Activated CD4-positive, alpha-beta T cell treated with anti-CD3 and anti-CD28 coated beads, Interleukin-2, Interleukin-4, amounts not matched to agents 100 ng/mL and 50 ng/mL, durations not matched to agents 16 hours and 8 hours (primary cell): ENCODE data around the gene MED12.

Source experiments
- DNase-seq: peaks from one replicate; pipeline ENCODE4 v3.0.0-alpha.2; 2020; ENCODE audit warnings: low spot score

MED12 gene

DNA sequence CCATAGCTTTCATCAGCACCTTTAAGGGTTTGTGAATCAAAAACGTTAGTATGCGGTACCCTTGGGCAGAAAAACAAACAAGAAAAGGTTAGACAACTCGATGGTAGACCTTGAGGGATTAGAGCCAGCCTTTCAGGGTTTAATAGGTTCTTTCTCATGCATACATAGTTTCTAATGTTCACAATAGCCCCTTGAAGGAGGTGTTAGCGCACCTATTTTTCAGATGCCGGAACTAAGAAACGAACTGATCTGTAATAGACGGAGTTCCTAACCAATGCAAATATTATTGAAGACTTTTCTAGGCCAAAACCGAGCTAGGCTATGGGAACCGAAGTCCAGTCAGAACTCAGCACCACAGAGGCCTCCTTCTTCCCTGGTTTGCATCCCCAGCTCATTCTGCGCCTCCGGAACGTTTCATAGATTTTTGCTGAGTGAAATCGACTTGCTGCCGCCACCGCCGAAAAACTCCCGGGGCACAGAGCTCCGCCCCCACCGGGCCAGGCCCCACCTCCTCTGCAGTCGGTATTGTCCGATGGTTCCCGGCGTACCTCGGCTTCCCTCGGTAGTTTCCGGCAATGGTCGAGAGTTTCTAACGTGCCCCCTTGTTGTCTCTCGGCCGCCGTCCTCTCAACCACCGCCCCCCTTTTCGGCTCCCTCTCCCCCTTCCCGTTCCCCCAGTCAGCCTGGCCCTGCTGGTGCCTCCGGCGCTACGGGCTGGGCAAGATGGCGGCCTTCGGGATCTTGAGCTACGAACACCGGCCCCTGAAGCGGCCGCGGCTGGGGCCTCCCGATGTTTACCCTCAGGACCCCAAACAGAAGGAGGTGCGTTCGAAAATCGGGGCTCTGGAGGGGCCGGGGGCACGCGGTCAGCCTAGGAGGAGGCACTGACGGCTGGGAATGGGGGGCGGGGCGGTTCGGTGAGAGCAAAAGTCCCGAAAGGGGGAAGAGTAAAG is at the start of gene MED12:
Gene MED12, plus strand, starts transcription at position 565 of the 953 bp plus-strand sequence. Its CDS starts 159 bp downstream, at position 724.
- peak; percentile 82 for DNase-seq

- DNase-seq: no peak
Observed at GRCh38 chrX:71070531-71070930, 47.9 kb upstream of the MED12 start.

DNA sequence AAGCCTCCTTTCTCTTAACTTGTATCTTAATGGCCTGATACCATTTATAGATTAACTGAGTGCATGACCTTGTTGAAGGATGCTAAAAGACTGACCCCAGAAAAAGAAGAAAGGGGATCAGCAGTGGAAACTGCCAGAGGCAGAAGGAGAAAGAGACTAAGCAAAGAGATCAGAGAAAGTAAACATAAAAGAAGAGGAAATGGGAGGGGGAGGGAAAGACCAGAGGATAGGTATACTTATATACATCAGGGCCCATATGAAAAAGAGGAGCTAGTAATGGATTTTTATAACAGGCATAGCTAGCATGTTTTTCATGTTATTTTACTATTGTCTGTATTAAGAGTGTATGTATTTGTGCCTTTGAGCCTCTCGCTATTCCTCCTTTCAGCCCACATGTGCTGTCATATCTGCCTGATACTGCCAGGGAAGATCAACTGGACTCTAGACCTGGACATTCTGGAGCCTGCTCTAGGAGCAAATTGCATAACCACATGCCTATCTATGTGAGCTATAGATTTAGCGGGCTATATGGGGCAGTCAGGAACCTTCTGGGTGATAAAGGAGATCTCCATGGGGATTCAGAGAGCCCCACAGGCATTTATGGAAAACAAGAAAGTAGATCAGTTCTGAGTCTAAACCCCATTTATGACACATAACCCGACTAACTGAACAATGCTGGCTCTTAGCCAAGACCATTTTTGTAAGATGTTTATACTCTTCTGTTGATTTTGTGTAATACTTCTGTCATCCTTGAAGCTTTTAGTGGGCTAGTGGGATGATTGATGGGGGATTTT is 36.9 kb upstream of the MED12 start:
- DNase-seq: no peak

DNA sequence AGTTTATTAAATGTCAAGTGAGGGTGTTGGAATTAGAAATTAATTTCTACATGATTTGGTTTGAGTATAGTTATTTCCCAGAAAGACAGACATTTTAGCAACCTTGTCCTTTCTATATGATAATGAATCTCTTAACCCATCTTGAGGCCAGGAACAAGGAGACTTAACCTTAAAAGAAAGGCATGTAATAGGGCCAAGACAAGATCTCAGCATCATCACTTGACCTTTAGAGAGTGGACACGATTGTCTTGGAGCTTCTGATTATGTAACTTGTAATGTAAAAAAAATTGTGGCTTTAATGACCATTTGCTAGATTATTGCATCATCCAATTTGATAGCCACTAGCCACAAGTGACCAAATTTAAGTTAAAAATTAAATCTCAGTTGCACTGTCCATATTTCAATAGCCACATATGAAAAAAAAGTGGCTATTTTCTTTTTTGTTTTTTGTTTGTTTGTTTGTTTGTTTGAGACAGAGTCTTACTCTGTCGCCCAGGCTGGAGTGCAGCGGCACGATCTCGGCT is 36.2 kb upstream of the MED12 start:
- no peak for DNase-seq

GRCh38 chrX:71082822-71083221 is 35.6 kb upstream of the MED12 start:
- no peak for DNase-seq

DNA sequence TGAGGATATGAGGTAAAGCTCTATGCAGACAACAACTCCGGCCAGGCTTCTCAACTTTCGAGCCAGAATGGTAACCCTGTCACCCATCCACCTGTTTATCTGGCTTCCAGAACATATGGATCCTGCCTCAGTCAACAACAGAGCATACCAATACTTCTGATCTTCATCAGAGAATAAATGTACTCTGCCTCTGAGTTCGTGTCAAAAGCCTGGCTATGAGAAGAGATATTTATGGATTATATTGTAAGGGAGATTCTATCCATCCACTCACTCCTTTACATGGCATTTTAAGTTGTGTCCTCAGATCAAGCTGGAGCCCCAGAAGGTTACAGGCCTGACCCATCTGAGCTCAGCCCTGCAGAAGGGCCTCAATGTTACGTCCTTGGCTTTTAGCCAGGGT is 32.5 kb upstream of the MED12 start:
- DNase-seq: no peak

DNA sequence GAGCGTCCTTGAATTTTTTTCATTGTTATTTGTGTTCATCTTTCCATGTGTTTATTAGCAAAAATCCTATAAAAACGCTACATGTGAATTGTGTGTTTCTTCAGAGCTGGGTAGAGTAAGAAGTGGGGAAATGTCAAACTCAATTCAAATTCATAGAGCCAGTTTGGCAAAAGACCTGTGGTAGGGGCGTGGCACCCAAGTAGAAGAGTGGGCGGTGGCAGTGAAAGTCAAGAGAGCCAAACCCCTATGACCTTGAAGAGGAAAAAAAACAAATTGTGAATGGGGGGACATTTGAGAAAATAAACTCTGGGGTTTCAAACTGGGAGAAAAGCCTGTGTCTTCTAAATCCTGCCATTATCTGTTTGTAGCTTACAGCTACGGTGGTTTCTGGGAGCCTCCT is 27.1 kb upstream of the MED12 start:
- no peak for DNase-seq

DNA sequence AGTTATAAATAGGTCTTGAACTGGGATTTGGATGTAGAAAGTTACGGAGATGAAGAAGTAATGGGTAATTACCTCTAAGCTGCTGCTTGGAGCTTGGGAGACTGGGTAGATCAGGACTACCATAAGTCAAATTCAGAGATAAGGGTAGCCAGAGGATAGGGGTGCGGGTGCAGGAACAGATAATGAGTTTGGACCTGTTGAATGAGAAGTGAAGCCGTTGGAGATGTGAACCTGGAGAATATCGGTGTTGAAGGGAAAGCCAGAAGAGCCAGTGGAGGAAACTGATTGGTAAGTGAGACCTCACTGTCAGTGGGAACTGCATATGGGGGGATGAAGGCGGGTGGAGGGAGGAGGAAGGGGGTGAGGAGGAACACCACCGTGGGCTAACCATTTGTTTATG is 23.4 kb upstream of the MED12 start:
- no peak for DNase-seq

DNA sequence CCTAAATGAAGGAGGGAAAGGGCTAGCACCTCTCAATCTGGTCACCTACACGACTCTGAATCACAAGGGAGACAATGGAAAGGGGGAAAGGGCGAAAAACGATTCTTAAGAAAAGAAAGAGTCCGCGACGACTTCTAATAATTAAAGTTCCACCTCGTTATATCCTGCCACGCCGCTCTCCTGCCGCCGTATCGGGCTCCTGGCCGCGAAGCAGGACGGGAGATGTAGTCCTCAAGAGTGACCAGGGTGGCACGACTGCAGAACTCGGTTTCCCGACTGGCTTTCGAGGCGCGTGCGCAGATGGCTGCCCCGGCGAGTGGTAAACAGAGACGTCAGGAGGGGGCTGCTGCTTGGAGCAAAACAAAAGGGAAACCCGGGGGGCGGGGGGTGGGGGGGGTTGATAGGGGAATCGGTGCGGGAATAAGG is 22.8 kb upstream of the MED12 start, which contains the start of gene FOXO4:
Gene FOXO4, plus strand, starts transcription at position 297 of the 426 bp plus-strand sequence. CDS start 678 bp downstream, outside the sequence.
- peak; percentile 90 for DNase-seq

DNA sequence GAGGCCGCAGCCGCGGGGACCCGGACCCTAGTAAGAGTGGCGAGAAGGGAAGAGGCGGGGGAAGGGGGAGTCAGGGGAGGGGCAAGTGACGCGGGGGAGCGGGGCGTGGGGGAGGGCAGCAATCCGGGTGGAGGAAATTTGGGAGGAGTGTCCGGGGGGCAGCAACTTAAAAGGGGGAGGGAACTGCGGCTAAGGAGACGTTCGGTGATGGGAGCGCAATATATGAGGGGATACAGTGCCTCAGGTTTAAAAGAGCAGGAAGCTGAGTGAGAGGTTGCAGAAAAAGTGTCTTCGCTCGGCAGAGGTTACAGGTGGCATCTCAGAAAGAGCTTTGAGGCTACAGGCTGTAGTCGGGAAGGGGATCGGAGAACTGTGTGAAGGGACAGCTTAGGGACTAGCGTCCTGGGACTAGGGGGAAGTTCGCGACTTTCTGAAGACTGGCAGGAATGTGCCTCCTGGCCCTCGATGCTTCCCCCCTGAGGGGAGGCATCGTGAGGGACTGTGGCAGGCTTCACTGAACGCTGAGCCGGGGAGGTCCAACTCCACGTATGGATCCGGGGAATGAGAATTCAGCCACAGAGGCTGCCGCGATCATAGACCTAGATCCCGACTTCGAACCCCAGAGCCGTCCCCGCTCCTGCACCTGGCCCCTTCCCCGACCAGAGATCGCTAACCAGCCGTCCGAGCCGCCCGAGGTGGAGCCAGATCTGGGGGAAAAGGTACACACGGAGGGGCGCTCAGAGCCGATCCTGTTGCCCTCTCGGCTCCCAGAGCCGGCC is 22.2 kb upstream of the MED12 start:
- DNase-seq: no peak

DNA sequence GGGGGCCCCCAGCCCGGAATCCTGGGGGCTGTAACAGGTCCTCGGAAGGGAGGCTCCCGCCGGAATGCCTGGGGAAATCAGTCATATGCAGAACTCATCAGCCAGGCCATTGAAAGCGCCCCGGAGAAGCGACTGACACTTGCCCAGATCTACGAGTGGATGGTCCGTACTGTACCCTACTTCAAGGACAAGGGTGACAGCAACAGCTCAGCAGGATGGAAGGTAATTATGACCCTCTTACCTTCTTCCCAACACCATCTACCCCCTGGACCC is 21.7 kb upstream of the MED12 start:
- DNase-seq: no peak

GRCh38 chrX:71098302-71098701 is 20.1 kb upstream of the MED12 start:
- DNase-seq: peak; percentile 62

- DNase-seq: no peak
Observed at GRCh38 chrX:71098951-71099506, 19.4 kb upstream of the MED12 start.

DNA sequence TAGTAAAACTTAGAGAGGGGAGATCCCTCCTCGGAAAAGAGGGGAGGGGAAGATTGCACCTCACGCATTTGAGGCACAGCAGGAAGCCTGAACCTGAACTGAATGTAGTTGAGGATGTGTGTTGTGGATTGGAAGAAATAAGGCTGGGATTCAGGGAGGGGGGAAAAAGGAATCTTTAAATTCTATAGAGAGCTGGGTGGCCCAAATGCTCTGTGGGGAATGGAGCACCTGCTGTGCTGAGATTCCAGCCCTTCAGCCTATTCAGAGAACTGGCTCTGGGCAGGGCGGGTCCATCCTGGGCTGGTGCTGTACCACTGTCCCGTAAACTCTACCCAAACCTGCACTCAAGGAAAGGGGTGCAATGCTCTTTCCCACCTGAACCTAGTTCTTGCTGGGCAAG is 18.7 kb upstream of the MED12 start:
- DNase-seq: no peak

DNA sequence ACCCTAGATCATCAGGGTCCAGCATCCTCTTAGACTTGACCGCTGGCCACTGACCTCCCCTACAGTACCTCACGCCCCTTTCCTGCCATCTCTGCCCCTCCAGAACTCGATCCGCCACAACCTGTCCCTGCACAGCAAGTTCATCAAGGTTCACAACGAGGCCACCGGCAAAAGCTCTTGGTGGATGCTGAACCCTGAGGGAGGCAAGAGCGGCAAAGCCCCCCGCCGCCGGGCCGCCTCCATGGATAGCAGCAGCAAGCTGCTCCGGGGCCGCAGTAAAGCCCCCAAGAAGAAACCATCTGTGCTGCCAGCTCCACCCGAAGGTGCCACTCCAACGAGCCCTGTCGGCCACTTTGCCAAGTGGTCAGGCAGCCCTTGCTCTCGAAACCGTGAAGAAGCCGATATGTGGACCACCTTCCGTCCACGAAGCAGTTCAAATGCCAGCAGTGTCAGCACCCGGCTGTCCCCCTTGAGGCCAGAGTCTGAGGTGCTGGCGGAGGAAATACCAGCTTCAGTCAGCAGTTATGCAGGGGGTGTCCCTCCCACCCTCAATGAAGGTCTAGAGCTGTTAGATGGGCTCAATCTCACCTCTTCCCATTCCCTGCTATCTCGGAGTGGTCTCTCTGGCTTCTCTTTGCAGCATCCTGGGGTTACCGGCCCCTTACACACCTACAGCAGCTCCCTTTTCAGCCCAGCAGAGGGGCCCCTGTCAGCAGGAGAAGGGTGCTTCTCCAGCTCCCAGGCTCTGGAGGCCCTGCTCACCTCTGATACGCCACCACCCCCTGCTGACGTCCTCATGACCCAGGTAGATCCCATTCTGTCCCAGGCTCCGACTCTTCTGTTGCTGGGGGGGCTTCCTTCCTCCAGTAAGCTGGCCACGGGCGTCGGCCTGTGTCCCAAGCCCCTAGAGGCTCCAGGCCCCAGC is 17.6 kb upstream of the MED12 start:
- no peak for DNase-seq

DNA sequence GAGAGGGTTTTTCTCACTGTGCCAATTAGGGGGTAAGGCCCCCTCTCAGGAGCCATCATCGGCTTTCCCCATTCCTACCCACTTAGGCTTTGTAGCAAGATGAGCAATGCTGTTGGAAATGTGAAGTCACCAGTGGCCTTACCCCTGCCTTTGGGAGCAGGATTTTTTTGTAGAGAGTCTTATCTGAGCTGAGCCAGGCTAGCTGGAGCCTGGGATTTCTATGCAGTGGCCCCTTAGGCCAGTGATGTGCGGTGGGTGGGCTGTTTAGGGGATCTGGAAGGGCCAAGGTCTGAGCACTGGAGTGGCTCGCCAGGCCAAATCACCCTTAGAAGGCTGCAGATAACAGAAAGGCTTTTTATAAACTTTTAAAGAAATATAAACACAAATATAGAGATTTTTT is 16.1 kb upstream of the MED12 start:
- no peak for DNase-seq

- DNase-seq: peak; percentile 65
Observed at GRCh38 chrX:71103110-71103983, 15.0 kb upstream of the MED12 start.

GRCh38 chrX:71105628-71106027 is 12.8 kb upstream of the MED12 start:
- DNase-seq: no peak

- peak; percentile 48 for DNase-seq
Observed at GRCh38 chrX:71106427-71106826, 12.0 kb upstream of the MED12 start, which contains the start of gene CXorf65. CXorf65 (minus strand) TSS chrX:71106740; CDS start chrX:71106556, 184 bp downstream.
